ENCODE results near the gene CACNA1I. TPM values are rescaled to one million over a fixed set of nuclear protein-coding genes. Genes with fewer than 3 reads are reported as not detected.

CACNA1I gene
- total RNA-seq, 1 donor from 2014 or later: 0.60 TPM

DNA sequence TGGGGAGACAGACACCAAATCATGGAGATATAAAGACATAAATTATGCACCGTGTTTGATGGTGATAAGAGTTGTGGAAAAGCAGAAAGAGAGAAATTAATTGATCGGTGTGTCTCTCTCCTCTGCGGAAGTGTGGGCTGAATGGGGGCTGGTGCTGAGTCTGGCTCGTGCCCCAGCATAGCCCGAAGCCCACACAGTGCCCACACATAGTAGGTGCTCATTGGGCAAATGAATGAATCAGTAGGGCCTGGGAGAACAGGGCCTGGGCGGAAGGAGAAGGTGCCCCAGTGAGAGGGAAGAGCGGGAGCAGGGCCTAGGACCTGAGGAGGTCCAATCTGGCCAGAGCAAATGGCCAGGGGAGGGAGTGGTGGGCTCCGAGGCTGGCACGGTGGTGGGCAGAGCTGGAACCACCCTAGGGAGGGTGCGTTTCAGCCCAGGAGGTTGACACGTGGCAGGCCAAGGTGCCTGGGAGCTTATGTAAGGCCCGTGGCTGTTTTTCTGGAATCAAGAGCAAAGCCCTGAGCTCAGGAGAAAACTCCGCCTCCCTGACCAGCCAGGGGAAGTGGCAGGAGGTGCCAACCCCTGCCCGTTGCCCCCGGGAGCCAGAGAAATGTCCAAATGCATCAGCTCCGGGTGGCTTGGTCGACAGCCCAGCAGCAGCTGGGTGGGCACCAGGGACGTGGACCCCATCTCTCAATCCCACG lies 2.1 kb upstream of the CACNA1I start:
- Mint-ChIP-seq H3K4me1 (ENCODE audit: unreplicated experiment) (no peaks in the 10 kb centered on the region), H3K9me3 (no peaks in the 10 kb centered on the region), H3K27ac (no peak overlapping the region), H3K36me3 (no peaks in the 10 kb centered on the region), H3K27me3 (peaks cover 10% of the 10 kb centered on the region), H3K4me3 (no peak overlapping the region)
- TF ChIP-seq, protein P1, sequence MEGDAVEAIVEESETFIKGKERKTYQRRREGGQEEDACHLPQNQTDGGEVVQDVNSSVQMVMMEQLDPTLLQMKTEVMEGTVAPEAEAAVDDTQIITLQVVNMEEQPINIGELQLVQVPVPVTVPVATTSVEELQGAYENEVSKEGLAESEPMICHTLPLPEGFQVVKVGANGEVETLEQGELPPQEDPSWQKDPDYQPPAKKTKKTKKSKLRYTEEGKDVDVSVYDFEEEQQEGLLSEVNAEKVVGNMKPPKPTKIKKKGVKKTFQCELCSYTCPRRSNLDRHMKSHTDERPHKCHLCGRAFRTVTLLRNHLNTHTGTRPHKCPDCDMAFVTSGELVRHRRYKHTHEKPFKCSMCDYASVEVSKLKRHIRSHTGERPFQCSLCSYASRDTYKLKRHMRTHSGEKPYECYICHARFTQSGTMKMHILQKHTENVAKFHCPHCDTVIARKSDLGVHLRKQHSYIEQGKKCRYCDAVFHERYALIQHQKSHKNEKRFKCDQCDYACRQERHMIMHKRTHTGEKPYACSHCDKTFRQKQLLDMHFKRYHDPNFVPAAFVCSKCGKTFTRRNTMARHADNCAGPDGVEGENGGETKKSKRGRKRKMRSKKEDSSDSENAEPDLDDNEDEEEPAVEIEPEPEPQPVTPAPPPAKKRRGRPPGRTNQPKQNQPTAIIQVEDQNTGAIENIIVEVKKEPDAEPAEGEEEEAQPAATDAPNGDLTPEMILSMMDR (conservative IDR thresholded peaks at IDR 0.05): no peak
- no peak for DNase-seq (ENCODE audit: extremely low spot score, unreplicated experiment)

DNA sequence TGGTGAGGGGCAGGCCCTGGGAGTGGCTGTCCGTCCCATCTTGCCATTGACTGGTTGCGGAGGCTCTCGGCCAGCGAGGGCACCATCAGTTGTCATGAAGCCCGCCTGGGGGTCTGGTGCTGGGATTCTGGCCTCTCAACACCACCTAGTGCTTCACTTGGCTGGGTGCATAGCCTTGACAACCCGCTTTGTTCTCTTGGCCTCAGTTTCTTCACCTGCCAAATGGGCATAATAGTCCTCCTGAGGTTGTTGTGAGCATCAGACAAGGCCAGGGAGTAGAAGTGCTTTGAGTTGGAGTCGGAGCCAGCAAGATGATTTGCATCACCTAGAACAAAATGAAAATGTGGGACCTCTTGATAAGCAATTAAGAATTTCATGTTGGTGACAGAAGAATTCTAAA lies 1.5 kb upstream of the CACNA1I start:
- no peaks in the 10 kb centered on the region for H3K9me3 Mint-ChIP-seq
- H3K36me3 Mint-ChIP-seq: no peaks in the 10 kb centered on the region
- no peak overlapping the region for H3K27ac Mint-ChIP-seq
- DNase-seq (ENCODE audit: extremely low spot score, unreplicated experiment): no peak
- TF ChIP-seq, protein P1 (conservative IDR thresholded peaks at IDR 0.05): no peak
- peaks cover 10% of the 10 kb centered on the region for H3K27me3 Mint-ChIP-seq
- no peaks in the 10 kb centered on the region for H3K4me1 Mint-ChIP-seq (ENCODE audit: unreplicated experiment)
- H3K4me3 Mint-ChIP-seq: no peak overlapping the region

DNA sequence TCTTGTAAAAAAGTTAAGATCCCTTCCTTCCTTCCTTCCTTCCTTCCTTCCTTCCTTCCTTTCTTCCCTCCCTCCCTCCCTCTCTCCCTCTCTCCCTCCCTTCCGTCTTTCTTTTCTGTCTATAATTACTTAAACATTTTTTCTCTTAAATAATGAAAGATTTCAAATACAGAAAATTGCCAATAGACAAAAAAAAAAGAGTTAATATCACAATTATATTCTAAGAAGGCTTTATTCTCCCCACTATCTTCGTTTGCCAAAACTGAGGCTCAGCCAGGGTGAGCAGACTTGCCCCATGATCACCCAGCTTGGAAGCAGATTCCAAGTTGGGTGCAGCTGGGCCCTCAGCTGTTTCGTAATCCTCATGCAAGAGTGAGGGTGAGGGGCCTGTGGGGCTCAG lies 327 bp upstream of the CACNA1I start:
- peaks cover 10% of the 10 kb centered on the region for H3K27me3 Mint-ChIP-seq
- no peak overlapping the region for H3K27ac Mint-ChIP-seq
- no peaks in the 10 kb centered on the region for H3K9me3 Mint-ChIP-seq
- H3K4me3 Mint-ChIP-seq: no peak overlapping the region
- H3K36me3 Mint-ChIP-seq: no peaks in the 10 kb centered on the region
- TF ChIP-seq, protein P1 (conservative IDR thresholded peaks at IDR 0.05): no peak
- DNase-seq (ENCODE audit: extremely low spot score, unreplicated experiment): no peak
- H3K4me1 Mint-ChIP-seq (ENCODE audit: unreplicated experiment): no peaks in the 10 kb centered on the region

DNA sequence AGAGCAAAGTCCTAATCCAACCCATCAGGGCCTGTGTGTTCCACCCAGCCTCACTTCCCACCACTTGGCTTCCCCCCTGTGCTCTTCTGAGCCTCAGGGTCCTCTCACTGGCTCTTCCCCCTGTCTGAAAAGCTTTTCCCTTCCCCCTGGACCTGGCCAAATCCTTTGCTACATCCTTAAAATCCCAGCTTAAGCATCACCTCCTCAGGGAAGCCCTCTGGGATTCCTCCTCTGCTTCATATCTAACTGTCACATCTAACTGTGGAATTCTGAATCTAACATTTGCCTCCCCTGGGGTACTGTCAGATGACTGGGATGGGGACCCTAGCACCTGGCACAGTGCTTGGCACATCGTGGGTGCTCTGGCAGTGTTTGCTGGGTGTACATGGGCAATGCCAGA lies 985 bp downstream of the CACNA1I start:
- no peak for DNase-seq (ENCODE audit: extremely low spot score, unreplicated experiment)
- no peaks in the 10 kb centered on the region for H3K9me3 Mint-ChIP-seq
- peaks cover 10% of the 10 kb centered on the region for H3K27me3 Mint-ChIP-seq
- H3K4me1 Mint-ChIP-seq (ENCODE audit: unreplicated experiment): no peaks in the 10 kb centered on the region
- TF ChIP-seq, protein P1 (conservative IDR thresholded peaks at IDR 0.05): no peak
- H3K36me3 Mint-ChIP-seq: no peaks in the 10 kb centered on the region
- H3K27ac Mint-ChIP-seq: no peak overlapping the region
- H3K4me3 Mint-ChIP-seq: no peak overlapping the region

DNA sequence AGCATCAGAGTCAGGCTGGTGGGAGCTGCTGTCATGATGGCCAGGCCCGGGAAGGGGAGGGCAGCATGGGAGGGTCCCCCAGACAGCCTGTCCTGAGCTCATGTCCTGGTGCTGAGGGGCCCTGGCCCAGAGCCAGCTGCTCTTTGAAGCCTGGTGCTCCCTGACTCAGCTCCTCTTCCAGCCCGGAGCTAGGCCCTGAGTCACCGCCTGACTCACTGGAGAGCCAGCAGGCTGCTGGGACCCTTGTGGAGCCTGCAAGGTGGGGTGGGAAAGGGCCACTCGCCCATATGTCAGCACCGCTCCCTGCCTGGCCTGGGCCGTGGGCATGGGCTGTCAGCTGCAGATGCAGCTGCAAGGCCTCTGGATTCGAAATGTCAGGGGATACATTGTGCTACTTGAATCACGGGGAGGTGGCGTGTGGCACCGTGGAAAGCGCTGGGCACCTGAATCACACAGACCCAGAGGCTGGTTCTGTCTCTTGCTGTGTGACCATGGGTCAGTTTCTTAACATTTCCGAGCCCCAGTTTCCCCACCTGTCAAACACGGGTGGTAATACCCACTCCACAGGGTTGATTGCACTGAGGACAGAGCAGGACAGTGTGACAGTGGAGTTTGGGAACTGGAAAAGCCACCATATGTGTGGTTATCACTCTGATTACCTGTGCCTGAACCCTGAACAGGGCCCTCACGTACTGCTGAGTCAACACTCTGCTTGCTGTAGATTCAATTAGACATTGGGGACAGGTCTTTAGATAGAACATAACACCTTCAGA lies 4.4 kb downstream of the CACNA1I start:
- Mint-ChIP-seq H3K4me3 (no peak overlapping the region), H3K27ac (no peak overlapping the region), H3K9me3 (no peaks in the 10 kb centered on the region), H3K27me3 (peaks cover 13% of the 10 kb centered on the region), H3K36me3 (no peaks in the 10 kb centered on the region), H3K4me1 (ENCODE audit: unreplicated experiment) (peaks cover 2% of the 10 kb centered on the region)
- no peak for DNase-seq (ENCODE audit: extremely low spot score, unreplicated experiment)
- TF ChIP-seq, protein P1 (conservative IDR thresholded peaks at IDR 0.05): no peak
